Left cardiac atrium (tissue), 4 donors: ENCODE data around the gene CA10. TPM values are rescaled to one million over a fixed set of nuclear protein-coding genes. Genes with fewer than 3 reads are reported as not detected.

Experiments used
- ATAC-seq, 2 donors: fragments of 200-7000 bp; cut with Tn5 transposase; one replicate each; pipeline ENCODE4 v1.9.1; 2020; ENCODE audit warnings: mild to moderate bottlenecking in 2 of 2, moderate library complexity in 2 of 2
- DNase-seq: peaks from one replicate; pipeline ENCODE4 v3.0.0-alpha.2; 2020
- intact Hi-C, 2 donors: fragments of 100-400 bp; cut with DNase I; formaldehyde crosslinking; loops; one replicate each; pipeline versions ENCODE4 v1.14.1 to v1.15.1; 2022 to 2023
- total RNA-seq, 2 donors: library from RNA; stranded (reverse); fragmentation: NEBNext Ultra II Directional; extraction: Animal tissue kit (Norgen Biotek cat#: 25700); gene quantifications; one replicate each; pipeline ENCODE4 v1.2.1, GENCODE V29; 2021
- donor health status: DM: no; HTN: yes; CAD: no.
- donor health status: DM: no; HTN: yes; CAD: no; lungs with severe emphysema.
- donor health status: DM: yes; HTN: yes; CAD: no.
- donor health status: Dilated cardiomyopathy.

Gene CA10
- total RNA-seq, 2 donors from 2014 or later, result not detected

DNA sequence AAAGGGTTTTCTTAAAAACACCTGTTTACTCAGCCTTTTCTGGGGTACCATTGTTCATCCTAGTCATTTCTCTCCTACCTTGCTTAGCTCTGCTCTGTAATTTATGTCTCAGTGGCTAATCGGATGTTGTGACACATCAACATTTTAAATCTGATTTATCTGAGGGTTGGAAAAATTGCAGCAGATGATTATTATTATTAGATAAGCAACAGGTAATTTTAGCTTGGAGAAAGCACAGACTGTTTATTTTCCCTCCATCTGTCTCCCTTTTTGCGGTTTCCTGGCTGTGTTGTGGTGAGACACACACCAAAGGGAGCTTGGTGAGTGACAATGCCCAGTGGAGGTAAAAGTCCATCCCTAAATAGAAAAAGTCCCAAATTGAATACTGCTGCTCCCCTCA, 508.3 kb downstream of the CA10 start:
- ATAC-seq (no peak), DNase-seq (no peak)
- intact Hi-C loops, result no loop called here

DNA sequence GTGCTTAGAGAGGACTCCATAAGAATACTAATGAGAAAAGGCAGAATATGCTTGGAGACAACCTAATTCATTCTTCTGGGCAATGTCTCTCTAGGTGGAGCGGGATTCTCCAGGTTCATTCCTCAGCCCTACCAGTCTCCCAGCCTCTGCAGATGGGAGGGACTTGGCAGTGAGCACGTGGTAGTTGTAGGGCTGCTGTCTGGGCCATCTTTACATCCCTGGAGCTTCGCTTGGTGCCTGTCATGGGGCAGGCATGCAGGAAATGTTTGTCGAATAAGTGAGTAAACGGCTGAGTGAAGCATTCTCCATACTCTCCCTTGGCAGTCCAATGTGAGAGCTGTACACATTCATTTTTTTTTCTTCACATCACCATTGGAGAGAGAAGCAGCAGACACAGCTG, 510.7 kb downstream of the CA10 start:
- intact Hi-C loops, result no loop called here
- ATAC-seq (no peak), DNase-seq (no peak)

DNA sequence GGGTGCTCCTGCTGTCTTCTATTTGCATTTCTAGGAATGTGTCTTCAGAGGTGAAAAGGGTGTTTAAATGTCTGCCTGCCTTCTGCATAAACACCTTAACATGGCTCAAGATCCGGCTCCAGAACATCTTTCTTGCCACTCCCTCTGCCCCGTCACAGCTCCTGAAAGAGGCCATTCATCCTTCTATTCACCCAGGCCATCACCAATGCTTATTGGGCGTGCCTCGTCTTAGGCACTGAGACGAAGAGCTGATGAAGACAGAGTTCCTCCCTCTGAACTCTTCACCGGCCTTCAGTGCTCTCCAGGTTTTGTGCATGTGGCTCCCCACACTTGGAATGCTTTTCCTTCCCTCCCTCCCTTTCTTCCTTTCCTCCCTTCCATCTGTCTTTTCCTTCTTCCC, 511.4 kb downstream of the CA10 start:
- ATAC-seq (no peak), DNase-seq (no peak)
- intact Hi-C loops, result no loop called here

DNA sequence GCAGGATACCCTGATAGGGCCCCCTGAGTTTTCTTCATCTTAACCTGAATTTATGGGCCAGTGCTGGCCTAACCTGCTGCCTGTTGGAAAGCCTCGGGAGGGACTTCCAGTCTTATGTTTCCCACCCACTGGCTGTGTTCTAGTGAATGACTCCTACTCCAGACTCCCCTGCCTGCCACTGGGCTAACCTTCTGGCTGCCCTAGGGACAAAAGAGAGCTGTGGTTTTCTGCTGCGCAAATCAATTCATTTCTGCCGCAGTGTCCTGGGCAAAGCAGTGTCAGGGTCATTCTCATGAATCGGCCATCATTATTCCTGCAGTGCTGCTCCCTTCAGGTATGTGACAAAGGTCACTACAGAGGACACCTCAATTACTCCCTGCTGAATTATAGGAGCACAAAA, 512.0 kb downstream of the CA10 start:
- ATAC-seq, result no peak
- DNase-seq, result no peak
- intact Hi-C loops, result no loop called here

DNA sequence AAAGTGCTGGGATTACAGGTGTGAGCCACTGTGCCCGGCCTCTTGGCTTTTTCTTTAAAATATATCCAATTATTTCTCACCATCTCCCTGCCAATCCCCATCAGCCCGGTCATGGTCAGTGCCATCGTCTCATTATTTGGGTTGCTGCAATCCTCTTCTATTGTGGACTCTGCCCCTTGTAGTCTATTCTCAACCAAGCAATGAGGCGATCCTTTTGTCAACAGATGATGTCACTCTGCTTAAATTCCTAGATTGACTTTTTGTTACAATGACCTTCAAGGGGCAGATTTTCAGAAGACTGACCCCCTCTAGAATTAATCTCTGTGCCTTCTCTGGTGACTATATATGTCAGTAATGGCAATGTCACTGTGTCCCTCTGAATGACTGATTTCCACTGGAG, 513.5 kb downstream of the CA10 start:
- DNase-seq, result no peak
- intact Hi-C loops, result no loop called here
- no peak for ATAC-seq

DNA sequence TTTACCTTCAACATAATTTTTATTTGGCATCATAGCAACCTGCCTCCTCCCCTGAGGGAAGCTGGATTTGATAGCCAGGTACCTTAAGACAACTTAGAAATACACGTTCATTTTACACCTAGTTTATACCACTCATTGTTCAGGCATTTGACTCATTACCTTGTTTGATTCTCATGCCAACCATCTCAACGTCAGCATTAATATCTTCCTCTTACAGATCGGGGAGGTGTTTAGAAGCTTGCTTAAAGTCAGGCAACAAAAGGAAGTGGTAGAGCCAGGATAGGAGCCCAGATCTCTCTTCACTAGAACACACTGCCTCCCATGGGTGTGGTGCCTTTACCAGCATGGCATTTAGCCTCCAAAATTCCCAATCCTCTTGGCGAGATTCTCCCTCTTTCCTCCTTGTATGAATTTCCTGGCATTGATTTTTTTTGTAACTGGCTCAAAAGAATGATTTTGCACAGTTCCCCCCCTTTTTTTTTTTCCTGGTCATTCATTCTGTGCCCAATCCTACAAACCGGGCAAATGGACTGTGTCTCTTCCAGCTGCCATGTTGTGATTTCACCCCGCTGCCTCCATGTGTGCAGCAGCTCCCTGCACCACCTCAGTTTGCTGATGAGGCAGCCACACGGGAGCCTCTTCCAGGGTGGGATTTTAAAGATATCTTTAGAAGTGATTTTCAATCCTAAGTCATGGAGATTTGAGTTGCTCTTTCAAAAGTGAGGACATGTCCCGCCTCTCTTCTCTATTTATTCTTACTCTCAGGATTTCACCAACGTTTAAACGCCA, 514.6 kb downstream of the CA10 start:
- ATAC-seq (peak in 1 of 2 donors; percentile 51), DNase-seq (no peak)
- intact Hi-C loops, result no loop called here

DNA sequence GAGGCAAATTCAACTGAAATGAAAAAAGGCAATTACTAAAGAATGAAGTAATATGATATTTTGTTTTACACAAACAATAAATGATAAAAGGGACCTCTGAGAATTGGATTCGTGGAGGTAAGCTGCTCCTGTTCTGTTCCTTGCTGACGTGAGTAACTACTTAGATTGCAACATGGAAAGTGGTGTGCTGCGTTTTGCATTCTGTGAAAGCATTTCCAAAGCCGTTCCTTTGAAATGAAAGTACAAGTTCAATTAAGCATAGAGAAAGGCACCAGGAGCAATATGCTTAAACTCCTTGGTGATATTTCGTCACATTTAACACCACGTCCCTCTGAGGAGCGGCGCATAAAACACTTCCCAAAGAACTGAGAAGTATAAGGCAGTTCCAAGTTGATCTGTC, 516.5 kb downstream of the CA10 start:
- intact Hi-C loops, result no loop called here
- DNase-seq, result no peak
- no peak for ATAC-seq

DNA sequence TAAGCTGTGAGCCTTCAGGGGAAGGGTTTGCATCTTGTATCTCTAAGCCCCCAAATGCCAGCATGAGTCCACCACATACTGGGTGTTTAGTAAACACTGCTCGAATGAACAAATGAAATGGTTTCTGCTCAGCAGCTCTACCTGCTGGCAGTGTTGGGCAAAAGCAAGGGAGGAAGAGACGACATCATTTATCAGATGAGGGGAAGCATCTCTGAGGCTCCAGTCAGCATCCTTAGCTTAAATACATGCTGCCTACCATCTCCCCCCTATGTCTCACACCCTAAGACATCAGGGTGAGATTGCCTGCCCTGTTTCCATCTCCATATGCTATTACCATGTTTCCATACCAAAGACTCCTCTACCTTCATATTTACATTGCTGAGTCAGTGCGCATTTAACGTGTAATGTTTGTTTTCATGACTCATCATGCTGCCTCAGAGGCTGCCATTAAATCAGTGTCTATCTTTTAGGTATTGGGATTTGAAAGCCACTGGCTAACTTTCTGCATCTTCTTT, 518.3 kb downstream of the CA10 start:
- DNase-seq, result no peak
- no peak for ATAC-seq
- intact Hi-C loops, result no loop called here

DNA sequence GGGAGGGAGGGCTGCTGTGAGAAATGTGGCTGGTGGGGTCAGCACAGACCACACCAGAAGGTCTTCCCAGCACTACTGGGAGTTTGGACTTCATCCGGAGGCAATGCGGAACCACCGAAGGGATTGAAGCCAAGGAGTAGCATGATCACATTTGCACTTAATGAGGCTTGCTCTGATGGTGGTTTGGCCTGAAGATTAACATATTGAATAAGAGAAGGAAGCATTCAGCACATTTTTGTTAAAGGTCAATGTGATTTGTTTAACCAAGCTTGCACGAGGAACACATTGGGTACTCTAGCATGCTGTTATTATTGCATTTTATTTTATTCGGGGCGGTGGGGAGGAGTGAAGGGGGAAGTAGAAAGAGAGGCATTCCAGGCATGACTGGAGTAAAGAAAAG, 519.5 kb downstream of the CA10 start:
- intact Hi-C loops, result no loop called here
- DNase-seq (no peak), ATAC-seq (no peak)

DNA sequence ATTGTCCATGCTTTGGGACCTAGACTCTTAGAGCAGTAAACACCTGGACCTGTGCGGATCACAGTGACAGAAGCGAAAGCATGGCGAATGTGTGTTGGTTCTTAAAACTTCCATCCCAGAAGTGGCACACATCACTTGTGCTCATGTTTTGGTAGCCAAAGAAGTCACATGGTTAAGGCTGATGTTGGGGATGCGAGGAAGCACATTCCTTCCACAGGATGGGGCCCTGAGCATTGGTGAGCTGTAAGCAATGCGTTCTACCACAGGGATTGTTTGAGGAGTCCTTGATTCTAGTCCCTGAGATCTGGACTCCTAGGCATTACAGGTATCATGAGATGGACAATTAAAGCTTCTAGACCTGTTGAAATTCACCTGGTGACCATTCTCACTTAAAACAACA, 522.2 kb downstream of the CA10 start:
- intact Hi-C loops, result no loop called here
- ATAC-seq (no peak), DNase-seq (no peak)

DNA sequence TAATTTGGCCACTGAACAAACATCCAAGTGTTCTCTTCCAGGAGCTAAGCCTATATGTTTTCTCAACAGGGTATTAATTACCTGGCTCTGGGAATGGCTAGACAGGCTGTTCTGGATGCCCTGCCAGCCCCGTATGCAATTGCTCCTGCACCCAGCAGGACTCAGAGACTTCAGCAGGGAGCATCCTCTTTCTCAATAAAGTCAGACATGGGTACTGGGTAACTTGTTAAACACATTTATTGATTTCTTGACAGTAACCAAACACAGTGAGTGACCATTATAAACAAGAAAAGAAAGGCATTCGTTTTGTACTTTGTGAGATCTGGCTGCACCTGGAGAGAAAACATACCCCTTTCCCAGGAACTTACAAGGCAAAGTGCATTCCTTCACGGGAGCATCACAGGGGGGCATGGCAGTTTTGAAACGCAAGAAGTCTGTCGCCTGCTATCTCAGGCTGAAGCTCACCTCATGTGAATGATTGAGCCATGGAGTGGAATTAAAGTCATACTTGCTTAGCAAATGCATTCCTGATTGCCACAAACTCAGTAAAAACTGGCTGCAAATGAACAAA, 528.3 kb downstream of the CA10 start:
- intact Hi-C loops, result no loop called here
- no peak for DNase-seq
- ATAC-seq, result no peak

DNA sequence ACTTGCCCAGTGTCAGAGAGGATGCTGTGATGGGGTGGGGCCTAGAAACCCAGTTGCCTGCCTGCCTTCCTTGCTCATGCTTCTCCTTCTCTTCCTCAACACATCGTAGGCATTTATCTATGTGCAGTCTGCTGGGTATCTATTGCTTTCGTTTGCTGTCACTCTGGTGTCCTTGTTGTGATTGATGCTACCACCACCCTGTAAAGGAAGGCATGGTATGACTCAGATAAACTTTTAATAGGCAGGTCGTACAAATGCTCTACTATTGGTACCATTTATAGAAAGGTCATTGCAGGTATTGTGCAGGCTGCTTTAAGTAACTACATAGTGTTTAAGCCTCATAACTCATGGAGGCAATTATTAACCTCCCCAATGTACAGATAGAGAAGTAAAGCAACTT, 529.3 kb downstream of the CA10 start:
- intact Hi-C loops, result no loop called here
- ATAC-seq (no peak), DNase-seq (no peak)

DNA sequence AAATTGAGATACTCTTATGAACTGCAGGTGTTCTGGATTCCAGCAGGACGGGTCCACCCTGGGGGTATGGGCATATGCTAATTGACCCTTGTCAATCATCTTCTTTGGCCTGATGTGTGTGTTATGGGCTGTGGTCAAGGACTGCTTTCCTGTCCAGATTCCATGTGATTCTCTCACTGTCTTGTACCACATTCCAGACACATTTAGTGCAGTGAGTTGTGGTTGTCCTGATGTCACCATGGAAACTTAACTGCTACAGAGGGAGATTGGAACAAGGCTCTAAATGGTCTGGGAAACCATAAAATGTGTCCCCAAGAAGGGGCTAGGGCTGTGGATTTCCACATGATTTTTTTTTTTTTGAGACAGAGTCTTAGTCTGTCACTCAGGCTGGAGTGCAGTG, 530.7 kb downstream of the CA10 start:
- intact Hi-C loops, result no loop called here

DNA sequence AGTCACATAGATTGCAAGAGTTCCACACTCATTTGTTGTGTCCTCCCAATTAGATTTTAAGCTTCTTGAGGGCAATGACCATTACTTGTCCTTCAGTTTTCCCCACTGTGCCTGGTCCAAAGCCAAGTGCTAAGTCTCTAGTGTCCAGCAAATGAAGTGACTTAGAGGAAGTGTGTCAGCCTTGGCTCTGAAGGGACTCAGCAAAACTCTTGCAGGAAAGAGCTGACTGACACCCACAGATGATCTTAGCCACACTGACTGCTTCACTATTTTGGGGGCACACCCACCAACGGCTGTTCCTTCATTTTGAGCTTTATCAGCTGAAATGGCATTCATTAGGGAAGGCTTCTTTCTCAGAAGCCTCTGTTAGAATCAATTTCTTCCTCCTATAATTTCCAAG, 540.0 kb downstream of the CA10 start:
- intact Hi-C loops, result no loop called here
- ATAC-seq, result no peak
- no peak for DNase-seq

More for the DNA sequence above, 530.7 kb downstream of the CA10 start:
- ATAC-seq (no peak), DNase-seq (no peak)

DNA sequence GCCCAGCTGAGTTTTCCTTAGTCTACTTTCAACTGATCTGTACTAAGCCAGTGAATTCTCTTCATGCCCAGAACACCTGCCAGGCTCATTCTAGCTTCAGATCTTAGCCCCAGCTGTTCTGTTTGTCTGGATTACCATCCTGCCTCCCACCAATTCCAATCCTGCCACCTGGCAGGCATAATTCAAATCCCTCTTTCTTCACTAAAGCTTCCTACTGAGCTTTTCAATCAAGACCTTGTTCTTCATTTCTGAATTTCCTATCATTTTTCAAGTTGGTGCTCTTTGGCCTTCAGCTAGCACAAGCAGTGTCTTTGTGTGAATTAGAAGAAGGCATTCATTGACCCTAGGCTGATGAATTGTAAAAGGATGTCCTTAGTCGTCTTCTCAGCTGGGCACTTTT, 540.5 kb downstream of the CA10 start:
- ATAC-seq, result no peak
- intact Hi-C loops, result no loop called here
- no peak for DNase-seq

DNA sequence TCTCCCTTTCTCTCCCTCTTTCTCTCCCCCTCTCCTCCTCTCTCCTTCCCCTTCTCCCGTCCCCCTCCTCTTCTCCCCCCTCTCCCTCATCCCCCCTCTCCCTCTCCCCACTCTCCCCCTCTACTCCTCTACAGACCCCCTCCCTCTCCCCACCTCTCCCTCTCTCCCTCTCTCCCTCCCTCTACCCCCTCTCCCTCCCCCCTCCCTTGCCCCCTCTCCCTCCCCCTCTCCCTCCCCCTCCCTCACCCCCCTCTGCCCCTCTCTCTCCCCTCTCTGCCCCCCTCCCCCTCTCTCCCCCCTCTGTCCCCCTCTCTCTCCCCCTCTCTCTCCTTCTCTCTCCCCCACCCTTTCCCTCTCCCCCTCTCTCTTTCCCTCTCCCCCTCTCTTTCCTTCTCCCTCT, 545.3 kb downstream of the CA10 start:
- intact Hi-C loops, result no loop called here
- ATAC-seq (no peak), DNase-seq (no peak)

DNA sequence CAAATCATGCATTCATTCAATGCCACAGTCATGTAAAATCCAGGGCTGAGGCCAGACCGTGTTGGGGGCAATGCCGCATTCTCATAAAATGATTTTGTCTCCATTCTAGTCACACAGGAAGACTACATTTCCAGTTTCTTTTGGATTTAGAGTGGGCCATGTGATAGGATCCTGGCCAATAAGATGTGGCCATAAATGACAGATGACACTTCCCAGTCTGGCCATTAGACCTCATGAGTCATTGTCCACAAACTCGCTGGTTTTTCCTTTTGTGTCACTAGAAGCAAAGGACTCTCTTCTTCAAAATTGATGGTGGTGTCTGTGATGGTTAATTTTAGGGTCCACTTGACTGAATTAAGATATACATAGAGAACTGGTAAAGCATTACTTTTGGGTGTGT, 545.8 kb downstream of the CA10 start:
- intact Hi-C loops, result no loop called here
- DNase-seq, result no peak
- no peak for ATAC-seq

DNA sequence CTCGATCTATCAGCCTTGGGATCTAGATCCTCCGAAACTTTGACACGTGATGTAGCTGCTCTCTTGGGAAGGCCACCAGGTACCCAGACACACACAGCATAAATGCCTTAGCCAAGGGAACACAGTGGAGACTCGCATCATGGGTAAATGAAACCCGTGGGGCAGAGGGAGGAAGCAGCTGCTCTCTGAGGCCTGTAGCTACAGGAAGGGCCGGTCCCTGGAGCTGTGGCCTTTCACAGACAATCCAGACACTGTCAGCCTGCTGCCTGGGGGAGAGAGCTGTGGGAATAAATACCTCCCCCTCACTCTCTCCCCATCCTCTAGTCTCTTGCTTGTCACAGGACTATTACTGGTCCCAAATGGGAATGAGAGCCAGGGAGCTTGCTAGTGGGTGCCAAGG, 546.9 kb downstream of the CA10 start:
- DNase-seq (no peak), ATAC-seq (peak in 1 of 2 donors; percentile 27)
- intact Hi-C loops, result no loop called here

DNA sequence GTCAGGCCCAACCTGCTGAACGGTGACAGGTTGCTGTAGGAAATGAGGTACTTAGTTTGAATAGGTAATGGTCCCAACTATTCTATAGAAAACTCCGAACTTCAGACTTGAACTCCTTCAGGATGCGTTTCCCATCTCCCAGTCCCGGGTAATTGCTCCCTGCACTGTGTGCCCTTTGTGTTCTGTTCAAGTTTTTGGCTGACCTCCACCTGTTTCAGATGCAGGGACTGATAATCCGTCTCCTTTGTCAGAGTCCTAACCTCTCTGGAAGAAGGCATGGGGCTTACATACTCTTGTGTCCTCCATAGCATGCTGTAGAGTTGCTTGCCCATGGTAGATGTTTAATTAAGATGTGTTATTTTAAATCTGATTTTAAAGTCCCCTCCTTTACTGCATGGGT, 547.7 kb downstream of the CA10 start:
- intact Hi-C loops, result no loop called here
- DNase-seq (no peak), ATAC-seq (no peak)

DNA sequence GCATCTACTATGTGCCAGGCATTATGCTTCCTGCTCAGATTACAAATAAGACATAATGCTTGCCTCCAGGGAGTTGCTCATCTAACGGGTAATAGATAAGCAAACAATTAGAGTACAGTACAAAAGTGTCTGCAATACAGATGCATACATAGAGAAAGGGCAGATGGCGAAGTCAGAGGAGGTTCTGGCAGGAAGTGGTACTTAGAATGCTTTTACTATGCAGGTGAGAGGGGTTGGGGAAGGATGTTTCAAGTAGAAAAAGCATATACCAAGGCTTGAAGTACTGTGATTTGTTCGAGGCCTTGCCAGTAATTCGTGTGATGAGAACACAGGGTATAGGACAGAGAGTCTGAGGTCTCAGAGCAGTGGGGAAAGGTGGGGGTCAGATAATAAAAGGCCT, 548.4 kb downstream of the CA10 start:
- DNase-seq, result no peak
- intact Hi-C loops, result no loop called here
- no peak for ATAC-seq

DNA sequence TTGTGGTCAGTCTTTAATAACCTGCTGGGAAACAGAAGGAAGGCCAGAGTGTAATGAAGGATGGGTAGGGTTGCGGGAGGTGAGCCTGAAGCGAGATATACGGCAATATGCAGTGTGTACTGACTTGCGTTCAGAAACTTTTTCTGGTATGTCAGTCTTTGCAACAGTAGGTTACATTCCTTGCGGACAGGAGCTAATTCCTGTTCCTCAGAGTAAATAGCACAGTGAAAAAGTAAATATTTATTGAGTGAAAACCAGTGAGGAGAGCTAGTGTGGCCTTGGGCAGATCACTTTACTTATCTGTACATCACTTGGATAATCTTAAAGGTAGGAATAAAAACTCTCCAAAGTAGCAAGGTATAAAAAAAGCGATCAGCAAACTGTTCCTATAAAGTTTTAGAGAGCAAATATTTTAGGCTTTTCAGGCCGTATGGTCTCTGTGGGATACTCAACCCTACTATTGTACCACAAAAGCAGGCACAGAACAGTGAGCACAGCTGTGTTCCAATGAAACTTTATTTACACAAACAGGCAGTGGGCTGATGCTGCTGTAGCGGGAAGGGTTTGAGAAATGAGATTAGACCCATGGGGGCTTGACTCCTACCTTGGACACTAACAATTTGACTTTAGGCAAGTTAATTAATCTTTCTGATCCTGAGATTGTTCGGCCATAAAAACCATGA, 550.1 kb downstream of the CA10 start:
- DNase-seq (no peak), ATAC-seq (no peak)
- intact Hi-C loops, result no loop called here
